Dermis blood vessel endothelial cell (primary cell): Measurements from ENCODE around the gene ZNF546. TPM values are rescaled to one million over a fixed set of nuclear protein-coding genes. Genes with fewer than 3 reads are reported as not detected.
A peak's percentile ranks its signal among the peaks of the same experiment; 100 is the strongest.
"Not testable (repeated sequence)": the region's sequence is repeated elsewhere in the genome, so short reads cannot be mapped to it uniquely, and the experiment has no call there.

Experiments used
- DNase-seq: peaks from one replicate; pipeline ENCODE4 v3.0.0; 2010
- total RNA-seq: library from RNA; depleted of rRNA; stranded (reverse); fragments of >200 nt; gene quantifications from 2 replicates; pipeline ENCODE4 v1.2.3, GENCODE V29; 2014

The ZNF546 gene
- 6.3 and 7.8 TPM in 2 replicates for total RNA-seq

DNA sequence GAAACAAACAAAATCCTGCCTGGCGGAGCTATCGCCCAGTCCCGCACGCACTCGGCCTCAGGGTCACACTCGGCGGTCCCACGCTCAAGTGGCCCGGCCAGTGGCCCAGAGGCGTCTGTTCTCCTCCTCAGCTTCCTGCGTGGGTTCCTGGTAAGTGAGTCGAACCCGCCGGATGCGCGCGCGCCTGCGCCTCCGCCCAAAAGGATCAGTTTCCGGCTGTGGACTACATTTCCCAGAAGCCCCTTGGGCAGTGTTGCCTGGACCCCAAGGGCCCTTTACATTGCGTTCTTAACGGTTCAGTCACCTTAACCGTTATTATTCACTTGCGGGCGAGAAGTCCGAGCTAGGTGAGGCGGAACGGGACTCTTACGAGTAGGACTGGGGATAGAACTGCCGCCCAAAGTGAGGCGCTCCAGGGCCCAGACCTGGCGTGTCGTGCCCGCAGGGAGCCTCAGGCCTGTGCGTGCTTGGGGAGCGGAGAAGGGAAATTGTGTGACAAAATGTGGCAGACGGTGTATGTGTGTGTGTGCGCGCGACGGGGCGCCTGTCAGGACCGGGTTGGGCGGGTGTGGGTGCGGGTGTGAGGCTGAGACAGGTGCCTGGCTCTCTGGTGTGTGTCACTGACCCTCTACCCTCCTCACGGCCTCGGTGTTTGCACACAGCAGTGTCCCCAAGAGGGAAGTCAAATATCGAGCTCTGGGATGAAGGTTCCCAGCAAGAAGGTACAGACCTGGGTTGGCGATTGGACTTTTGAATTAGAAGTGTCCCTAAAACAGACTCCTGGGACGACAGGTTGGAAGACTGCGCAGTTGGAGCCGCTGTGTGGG lies at the start of gene ZNF546:
Gene ZNF546, plus strand, starts transcription at position 250 of the 827 bp plus-strand sequence. CDS start 1,267 bp downstream, outside the sequence.
- peak; percentile 93 for DNase-seq

- no peak for DNase-seq
These were observed 47.7 kb upstream of the ZNF546 start for GRCh38 chr19:39949026-39949747.

- no peak for DNase-seq
These were observed 45.7 kb upstream of the ZNF546 start for GRCh38 chr19:39951065-39951650.

- DNase-seq = peak; percentile 18
These were observed 45.2 kb upstream of the ZNF546 start for GRCh38 chr19:39951686-39952085.

DNA sequence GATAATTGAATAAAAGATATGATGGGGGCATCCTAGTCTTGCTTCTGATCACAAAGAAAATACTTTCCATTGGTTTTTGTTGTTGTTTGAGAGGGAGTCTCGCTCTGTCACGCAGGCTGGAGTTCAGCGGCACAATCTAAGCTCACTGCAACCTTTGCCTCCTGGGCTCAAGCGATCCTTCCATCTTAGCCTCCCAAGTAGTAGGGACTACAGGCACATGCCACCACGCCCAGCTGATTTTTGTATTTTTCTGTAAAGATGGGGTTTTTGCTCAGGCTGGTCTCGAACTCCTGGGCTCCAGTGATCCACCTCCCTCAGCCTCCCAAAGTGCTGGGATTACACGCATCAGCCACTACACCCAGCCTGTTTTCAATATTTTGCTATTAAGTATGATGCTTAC lies 42.9 kb upstream of the ZNF546 start:
- no peak for DNase-seq

DNA sequence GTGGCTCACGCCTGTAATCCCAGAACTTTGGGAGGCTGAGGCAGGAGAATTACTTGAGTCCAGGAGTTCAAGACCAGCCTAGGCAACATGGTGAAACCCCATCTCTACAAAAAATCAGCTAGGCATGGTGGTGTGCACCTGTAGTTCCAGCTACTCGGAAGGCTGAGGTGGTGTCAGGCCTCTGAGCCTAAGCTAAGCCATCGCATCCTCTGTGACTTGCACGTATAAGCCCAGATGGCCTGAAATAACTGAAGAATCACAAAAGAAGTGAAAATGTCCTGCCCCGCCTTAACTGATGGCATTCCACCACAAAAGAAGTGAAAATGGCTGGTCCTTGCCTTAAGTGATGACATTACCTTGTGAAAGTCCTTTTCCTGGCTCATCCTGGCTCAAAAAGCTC lies 39.0 kb upstream of the ZNF546 start:
- DNase-seq = not testable (repeated sequence)

GRCh38 chr19:39958942-39959341 lies 37.9 kb upstream of the ZNF546 start:
- not testable (repeated sequence) for DNase-seq

DNA sequence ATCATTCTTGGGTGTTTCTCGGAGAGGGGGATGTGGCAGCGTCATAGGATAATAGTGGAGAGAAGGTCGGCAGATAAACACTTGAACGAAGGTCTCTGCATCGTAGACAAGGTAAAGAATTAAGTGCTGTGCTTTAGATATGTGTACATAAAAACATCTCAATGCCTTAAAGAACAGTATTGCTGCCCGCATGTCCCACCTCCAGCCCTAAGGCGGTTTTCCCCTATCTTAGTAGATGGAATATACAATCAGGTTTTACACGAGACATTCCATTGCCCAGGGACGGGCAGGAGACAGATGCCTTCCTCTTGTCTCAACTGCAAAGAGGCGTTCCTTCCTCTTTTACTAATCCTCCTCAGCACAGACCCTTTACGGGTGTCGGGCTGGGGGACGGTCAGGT lies 37.5 kb upstream of the ZNF546 start:
- DNase-seq = not testable (repeated sequence)

GRCh38 chr19:39963898-39964297 lies 33.0 kb upstream of the ZNF546 start:
- no peak for DNase-seq

- no peak for DNase-seq
These were observed 30.2 kb upstream of the ZNF546 start for GRCh38 chr19:39966617-39967016.

DNA sequence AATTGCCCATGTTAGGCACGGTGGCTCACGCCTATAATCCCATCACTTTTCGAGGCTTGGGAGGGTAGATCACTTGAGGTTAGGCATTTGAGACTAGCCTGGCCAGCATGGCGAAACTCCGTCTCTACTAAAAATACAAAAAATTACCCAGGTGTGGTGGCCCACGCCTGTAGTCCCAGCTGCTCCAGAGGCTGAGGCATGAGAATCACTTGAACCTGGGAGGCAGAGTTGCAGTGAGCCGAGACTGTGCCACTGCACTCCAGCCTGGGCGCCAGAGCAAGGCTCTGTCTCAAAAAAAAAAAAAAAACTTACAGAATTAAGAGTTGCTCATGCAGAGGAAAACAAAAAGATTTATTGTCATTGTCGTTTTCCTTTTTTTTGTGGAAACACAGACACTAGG lies 29.3 kb upstream of the ZNF546 start:
- DNase-seq = no peak

DNA sequence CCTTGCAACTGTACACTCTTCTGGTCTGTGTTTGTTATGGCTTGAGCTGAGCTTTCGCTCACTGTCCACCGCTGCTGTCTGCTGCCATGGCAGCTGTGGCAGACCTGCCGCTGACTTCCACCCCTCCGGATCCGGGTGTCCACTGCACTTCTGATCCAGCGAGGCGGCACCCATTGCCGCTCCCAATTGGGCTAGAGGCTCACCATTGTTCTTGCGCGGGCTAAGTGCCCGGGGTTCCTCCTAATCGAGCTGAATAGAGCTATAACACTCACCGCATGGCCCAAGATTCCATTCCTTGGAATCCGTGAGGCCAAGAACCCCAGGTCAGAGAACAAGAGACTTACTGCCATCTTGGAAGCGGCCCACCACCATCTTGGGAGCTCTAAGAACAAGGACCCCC lies 28.1 kb upstream of the ZNF546 start:
- no peak for DNase-seq

- DNase-seq = no peak
These were observed 27.6 kb upstream of the ZNF546 start for GRCh38 chr19:39969266-39969665.

DNA sequence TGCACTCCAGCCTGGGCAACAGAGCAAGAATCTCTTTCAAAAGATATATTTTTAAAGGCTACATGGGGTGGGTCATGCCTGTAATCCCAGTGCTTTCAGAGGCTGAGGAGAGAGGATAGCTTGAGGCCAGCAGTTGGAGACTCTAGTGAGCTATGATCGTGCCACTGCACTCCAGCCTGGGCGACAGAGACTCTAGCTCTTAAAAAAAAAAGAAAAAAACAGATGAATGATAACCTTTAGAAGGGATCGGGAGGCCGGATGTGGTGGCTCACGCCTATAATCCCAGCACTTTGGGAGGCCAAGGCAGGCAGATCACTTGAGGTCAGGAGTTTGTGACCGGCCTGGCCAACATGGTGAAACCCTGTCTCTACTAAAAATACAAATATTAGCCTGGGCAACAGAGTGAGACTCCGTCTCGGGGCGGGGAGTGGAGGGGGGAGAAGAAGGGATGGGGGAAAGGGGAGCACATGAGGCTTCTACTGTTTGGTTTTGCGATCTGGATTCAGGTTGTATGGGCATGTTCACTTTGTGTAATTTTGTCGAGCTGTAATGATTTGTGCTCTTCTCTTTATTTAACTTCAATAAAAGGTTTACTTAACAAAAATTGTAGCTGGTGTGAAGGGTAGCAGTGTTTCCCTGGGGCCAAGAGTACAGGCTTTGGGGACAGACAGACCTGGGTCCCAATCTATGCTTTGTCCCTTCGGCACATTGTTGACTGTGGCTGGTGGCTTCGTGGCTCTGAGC lies 27.0 kb upstream of the ZNF546 start:
- no peak for DNase-seq

DNA sequence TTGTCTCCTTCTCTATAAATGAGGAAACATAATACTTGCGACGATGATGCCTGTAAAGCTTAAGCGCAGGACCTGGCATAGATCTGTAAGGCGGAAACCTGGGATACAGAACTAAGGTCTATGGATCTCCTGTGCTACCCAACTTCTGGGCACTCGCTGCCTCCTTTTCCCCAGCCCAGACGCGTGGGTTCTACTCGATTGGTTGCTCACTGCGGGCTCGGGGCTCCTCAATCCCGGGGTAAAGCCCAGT lies 26.5 kb upstream of the ZNF546 start:
- no peak for DNase-seq

DNA sequence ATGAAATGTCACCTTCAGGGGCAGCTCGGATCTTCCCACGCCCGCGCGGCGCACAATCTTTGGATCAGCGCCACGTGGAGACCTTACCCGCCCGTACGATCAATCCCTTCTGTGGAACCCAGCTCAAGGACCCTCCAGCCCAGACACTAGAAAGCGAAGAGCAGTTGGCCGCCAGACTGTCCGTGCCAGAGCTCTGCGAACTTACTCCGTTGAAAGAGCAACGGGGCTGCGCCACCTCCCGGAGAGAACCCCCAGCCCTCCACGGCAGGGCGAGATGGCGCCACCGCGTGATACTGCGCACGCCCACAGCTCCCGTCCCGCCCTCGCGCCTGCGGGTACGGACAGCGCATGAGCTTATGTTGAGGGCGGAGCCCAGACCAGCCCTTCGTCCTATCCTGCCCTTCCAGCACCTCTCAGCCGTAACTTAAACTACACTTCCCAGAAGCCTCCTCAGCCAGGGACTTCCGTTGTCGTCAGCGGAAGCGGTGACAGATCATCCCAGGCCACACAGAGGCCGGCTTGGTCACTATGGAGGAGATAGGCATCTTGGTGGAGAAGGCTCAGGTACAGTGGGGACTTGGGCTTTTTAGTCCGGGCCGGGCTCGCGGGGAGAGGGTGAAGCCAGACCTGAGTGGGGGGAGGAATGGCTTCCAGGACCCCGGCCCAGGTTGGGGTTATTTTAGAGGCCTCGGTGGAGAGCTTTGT lies 26.0 kb upstream of the ZNF546 start, which contains the start of gene PSMC4:
Gene PSMC4, plus strand, starts transcription at position 491 of the 705 bp plus-strand sequence. Its CDS starts 38 bp downstream, at position 529.
- peak; percentile 100 for DNase-seq

GRCh38 chr19:39971380-39972035 lies 25.4 kb upstream of the ZNF546 start:
- DNase-seq = peak; percentile 32

DNA sequence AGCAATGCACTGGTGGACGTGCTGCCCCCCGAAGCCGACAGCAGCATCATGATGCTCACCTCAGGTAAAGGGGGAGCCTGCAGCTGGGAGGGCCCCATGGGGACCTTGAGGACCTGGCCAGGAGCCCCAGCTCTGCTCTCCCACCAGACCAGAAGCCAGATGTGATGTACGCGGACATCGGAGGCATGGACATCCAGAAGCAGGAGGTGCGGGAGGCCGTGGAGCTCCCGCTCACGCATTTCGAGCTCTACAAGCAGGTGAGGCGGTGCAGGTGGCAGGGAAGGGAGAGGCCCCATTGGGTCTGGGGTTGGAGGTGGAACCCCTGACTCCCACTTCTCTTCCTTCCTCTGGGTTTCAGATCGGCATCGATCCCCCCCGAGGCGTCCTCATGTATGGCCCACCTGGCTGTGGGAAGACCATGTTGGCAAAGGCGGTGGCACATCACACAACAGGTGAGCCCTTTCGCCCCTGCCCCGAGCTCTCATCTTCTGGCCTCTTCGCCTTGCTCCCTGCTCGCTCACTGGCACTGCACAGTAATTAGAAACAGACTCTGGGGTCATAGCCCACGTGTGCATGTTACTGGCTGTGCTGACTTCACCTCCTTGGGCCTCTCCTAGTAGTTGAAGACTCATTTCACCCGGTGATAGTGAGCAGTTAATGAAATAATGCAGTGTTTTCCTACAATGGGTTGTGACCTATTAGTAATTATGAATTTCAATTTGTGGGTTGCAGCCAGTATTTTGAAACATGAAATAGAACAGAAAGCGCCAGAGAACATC lies 22.3 kb upstream of the ZNF546 start:
- no peak for DNase-seq

- no peak for DNase-seq
These were observed 14.0 kb upstream of the ZNF546 start for GRCh38 chr19:39982883-39983282.

DNA sequence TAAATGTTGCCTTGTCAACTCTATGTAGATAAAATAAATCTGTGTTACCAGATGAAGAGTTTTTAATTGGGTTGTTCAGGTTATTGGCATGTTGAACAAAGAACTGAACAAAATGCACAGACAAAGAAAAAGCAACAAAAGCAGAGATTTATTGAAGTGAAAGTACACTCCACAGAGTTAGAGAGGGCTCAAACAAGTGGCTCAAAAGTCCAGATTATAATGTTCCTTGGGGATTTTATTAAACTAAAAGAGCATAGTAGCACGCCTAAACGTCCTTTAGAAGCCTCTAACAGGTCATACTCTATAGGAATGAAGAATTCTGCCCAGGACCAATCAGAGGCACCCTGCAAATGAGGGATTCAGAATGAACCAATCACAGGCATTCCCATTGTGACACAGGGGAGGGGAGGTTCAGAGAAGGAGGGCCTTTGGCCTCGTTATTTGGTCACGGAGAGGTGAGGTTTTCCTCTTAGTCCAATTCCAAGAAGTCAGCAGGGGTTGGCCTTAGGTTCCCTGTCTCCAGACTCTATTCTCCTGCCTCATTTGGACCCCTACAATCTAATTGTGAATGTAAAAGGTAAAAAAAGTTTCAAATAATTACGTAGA lies 13.1 kb upstream of the ZNF546 start:
- DNase-seq = no peak

DNA sequence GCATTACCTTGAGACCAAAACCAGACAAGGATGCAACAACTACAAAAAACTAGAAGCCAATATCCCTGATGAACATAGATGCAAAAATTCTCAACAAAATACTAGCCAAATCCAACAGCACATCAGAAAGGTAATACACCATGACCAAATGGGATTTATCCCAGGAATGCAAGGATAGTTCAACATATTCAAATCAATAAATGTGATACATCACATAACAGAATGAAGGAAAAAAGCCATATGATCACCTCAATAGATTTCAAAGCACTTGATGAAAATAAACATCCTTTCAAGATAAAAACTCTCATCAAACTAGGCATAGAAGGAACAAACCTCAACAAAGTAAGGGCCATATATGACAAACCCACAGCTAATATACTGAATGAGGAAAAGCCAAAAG lies 10.2 kb upstream of the ZNF546 start:
- no peak for DNase-seq
